HepG2 (cell line): ENCODE results near the gene SYCE3. TPM values are rescaled to one million over a fixed set of nuclear protein-coding genes. Genes with fewer than 3 reads are reported as not detected.

ENCODE experiments used
- DMTF1 ChIP-seq: sonication (generic); formaldehyde crosslinking; IDR thresholded peaks from 2 replicates; pipeline ENCODE4 v1.4.0; 2020; ENCODE audit warnings: mild to moderate bottlenecking, missing genetic modification reagents
- MAFG ChIP-seq: sonication (generic); formaldehyde crosslinking; IDR thresholded peaks from 2 replicates; pipeline ENCODE4 v1.5.1; 2020; ENCODE audit warnings: mild to moderate bottlenecking, missing genetic modification reagents
- PAWR ChIP-seq: sonication (generic); formaldehyde crosslinking; IDR thresholded peaks from 2 replicates; pipeline ENCODE4 v1.4.0; 2020; ENCODE audit warnings: missing genetic modification reagents, mild to moderate bottlenecking, borderline replicate concordance
- RERE ChIP-seq: IDR thresholded peaks from 2 replicates; pipeline ENCODE4 v1.6.1; 2016; ENCODE audit warnings: low read depth, missing genetic modification reagents, missing compliant biosample characterization
- SMC3 ChIP-seq: IDR thresholded peaks from 2 replicates; pipeline ENCODE4 v1.6.1; 2011; ENCODE audit warnings: low read length, improper control_type of control experiment
- SRSF9 ChIP-seq: fragments of 200-400 bp; formaldehyde crosslinking; IDR thresholded peaks from 2 replicates; pipeline ENCODE4 v1.6.1; 2018; ENCODE audit warnings: borderline replicate concordance, mild to moderate bottlenecking, low read depth, low read length; ENCODE audit not compliant: insufficient read depth, poor library complexity, severe bottlenecking
- ZBTB2 ChIP-seq: sonication (generic); formaldehyde crosslinking; IDR thresholded peaks from 2 replicates; pipeline ENCODE4 v1.8.0; 2022; ENCODE audit warnings: low read depth, missing genetic modification reagents
- ZBTB8A ChIP-seq: sonication (generic); formaldehyde crosslinking; IDR thresholded peaks from 2 replicates; pipeline ENCODE4 v1.4.0; 2020; ENCODE audit warnings: mild to moderate bottlenecking, low read depth, missing genetic modification reagents, borderline replicate concordance
- ZFP82 ChIP-seq: sonication (generic); formaldehyde crosslinking; IDR thresholded peaks from 2 replicates; pipeline ENCODE4 v1.5.1; 2020; ENCODE audit warnings: mild to moderate bottlenecking, missing genetic modification reagents, borderline replicate concordance
- ZNF136 ChIP-seq: sonication (generic); formaldehyde crosslinking; IDR thresholded peaks from 2 replicates; pipeline ENCODE4 v1.8.1; 2022; ENCODE audit warnings: low read depth, mild to moderate bottlenecking, moderate library complexity, missing genetic modification reagents
- ZNF552 ChIP-seq: sonication (generic); formaldehyde crosslinking; IDR thresholded peaks from 2 replicates; pipeline ENCODE4 v1.9.0; 2022; ENCODE audit warnings: missing genetic modification reagents, mild to moderate bottlenecking, borderline replicate concordance
- ZNF724P ChIP-seq: sonication (generic); formaldehyde crosslinking; IDR thresholded peaks from 2 replicates; pipeline ENCODE4 v1.8.0; 2022; ENCODE audit warnings: missing genetic modification reagents, borderline replicate concordance
- polyA plus RNA-seq, 8 experiments: library from polyadenylated mRNA; depleted of rRNA in 3 of 8; stranded (reverse) in 7 of 8; unstranded in 1 of 8; fragments of >200 nt; fragmentation: Illumina TruSeq in 4 of 8; extraction: Trizol in 4 of 8; gene quantifications; 2 replicates each; pipeline versions ENCODE4 v1.2.1 to v1.2.3, GENCODE V29; 2011 to 2016; ENCODE audit warnings: low read depth in 4 of 8, missing spikeins in 1 of 8, mixed read lengths in 1 of 8; ENCODE audit not compliant: insufficient read depth in 1 of 8
- total RNA-seq, 5 experiments: library from RNA; depleted of rRNA; stranded (reverse); fragments of >200 nt; fragmentation: Illumina TruSeq; extraction: Trizol; gene quantifications; 2 replicates each; pipeline ENCODE4 v1.2.3, GENCODE V29; 2016; ENCODE audit warnings: low read depth in 1 of 5
- TF ChIP-seq, protein P1 (sequence below): sonication (generic); formaldehyde crosslinking; conservative IDR thresholded peaks from 2 replicates; pipeline ENCODE4 v1.8.1; 2023; ENCODE audit warnings: missing genetic modification reagents
- TF ChIP-seq, protein P2 (sequence below): sonication (generic); formaldehyde crosslinking; IDR thresholded peaks from 2 replicates; pipeline ENCODE4 v1.9.0; 2021; ENCODE audit warnings: missing genetic modification reagents, borderline replicate concordance

SYCE3 gene
- total and polyA plus RNA-seq, 2 of the 13 experiments (the other 11 are each of a cell fraction or from before 2014, with no cell fraction given): not detected

DNA sequence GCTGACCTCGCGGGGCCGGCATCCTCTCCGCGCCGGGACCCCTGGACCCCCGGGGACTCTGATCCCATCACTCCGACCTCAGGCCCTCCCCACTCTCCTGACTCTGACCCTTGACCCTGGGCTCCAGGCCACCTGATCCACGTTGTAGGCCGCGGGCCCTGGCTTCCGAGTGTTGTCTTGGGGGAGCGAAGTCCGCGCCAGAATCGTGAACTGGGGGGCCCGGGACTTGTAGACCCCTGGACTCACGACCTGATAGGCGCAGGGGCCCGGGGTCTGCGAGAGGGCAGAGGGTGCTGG lies 32.2 kb downstream of the SYCE3 start (continued):
- TF ChIP-seq RERE (CRISPR knock-in tag): peak; percentile 20; the same call in 1 of the 2 replicates
- TF ChIP-seq ZNF724P (CRISPR knock-in tag): no peak; the same call in 1 of the 2 replicates
- TF ChIP-seq DMTF1 (CRISPR knock-in tag): 0 out of 2 replicates have a peak, but pooled peaks have one; percentile 21
- TF ChIP-seq, protein P1, sequence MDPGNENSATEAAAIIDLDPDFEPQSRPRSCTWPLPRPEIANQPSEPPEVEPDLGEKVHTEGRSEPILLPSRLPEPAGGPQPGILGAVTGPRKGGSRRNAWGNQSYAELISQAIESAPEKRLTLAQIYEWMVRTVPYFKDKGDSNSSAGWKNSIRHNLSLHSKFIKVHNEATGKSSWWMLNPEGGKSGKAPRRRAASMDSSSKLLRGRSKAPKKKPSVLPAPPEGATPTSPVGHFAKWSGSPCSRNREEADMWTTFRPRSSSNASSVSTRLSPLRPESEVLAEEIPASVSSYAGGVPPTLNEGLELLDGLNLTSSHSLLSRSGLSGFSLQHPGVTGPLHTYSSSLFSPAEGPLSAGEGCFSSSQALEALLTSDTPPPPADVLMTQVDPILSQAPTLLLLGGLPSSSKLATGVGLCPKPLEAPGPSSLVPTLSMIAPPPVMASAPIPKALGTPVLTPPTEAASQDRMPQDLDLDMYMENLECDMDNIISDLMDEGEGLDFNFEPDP: no peak
- TF ChIP-seq ZNF552 (CRISPR knock-in tag): no peak
- no peak for TF ChIP-seq MAFG (CRISPR knock-in tag)
- TF ChIP-seq, protein P2, sequence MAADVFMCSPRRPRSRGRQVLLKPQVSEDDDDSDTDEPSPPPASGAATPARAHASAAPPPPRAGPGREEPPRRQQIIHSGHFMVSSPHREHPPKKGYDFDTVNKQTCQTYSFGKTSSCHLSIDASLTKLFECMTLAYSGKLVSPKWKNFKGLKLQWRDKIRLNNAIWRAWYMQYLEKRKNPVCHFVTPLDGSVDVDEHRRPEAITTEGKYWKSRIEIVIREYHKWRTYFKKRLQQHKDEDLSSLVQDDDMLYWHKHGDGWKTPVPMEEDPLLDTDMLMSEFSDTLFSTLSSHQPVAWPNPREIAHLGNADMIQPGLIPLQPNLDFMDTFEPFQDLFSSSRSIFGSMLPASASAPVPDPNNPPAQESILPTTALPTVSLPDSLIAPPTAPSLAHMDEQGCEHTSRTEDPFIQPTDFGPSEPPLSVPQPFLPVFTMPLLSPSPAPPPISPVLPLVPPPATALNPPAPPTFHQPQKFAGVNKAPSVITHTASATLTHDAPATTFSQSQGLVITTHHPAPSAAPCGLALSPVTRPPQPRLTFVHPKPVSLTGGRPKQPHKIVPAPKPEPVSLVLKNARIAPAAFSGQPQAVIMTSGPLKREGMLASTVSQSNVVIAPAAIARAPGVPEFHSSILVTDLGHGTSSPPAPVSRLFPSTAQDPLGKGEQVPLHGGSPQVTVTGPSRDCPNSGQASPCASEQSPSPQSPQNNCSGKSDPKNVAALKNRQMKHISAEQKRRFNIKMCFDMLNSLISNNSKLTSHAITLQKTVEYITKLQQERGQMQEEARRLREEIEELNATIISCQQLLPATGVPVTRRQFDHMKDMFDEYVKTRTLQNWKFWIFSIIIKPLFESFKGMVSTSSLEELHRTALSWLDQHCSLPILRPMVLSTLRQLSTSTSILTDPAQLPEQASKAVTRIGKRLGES (CRISPR knock-in tag): no peak
- TF ChIP-seq ZFP82 (CRISPR knock-in tag): no peak
- no peak for TF ChIP-seq PAWR
- peak; percentile 10; the same call in 1 of the 2 replicates for TF ChIP-seq ZBTB2 (CRISPR knock-in tag)
- TF ChIP-seq ZBTB8A: no peak
- no peak for TF ChIP-seq SMC3
- no peak for TF ChIP-seq SRSF9
- TF ChIP-seq ZNF136: no peak
